ENCODE data around the gene SPAG7.

Gene SPAG7

GRCh38 chr17:4971826-4972225 is 4.2 kb upstream of the SPAG7 start:
- H3K36me3 ChIP-seq (ENCODE audit: insufficient read depth, low read length) = peaks cover 54% of the 10 kb centered on the region; the same call in 1 of the 2 replicates

GRCh38 chr17:4970273-4970672 is 2.7 kb upstream of the SPAG7 start:
- Histone ChIP-seq H3K27ac (ENCODE audit: low read depth, low read length, poor library complexity, severe bottlenecking) (no peak overlapping the region), H3K4me2 (ENCODE audit: low read length) (no peak overlapping the region), H3F3A (ENCODE audit: insufficient read depth, low read length) (no peaks in the 10 kb centered on the region), H3K79me2 (ENCODE audit: insufficient read depth, low read length) (0 out of 2 replicates have a peak, but pooled peaks cover 3% of the 10 kb centered on the region), H4K20me1 (ENCODE audit: insufficient read depth, low read length) (no peaks in the 10 kb centered on the region), H3K27me3 (ENCODE audit: insufficient read depth, low read length) (no peaks in the 10 kb centered on the region), H3K9ac (ENCODE audit: low read length) (no peak overlapping the region), H3K4me3 (ENCODE audit: low read depth, low read length, poor library complexity, severe bottlenecking) (no peak overlapping the region), H2AFZ (ENCODE audit: low read length) (no peak overlapping the region), H3K36me3 (ENCODE audit: insufficient read depth, low read length) (peaks cover 58% of the 10 kb centered on the region; the same call in 1 of the 2 replicates), H3K9me3 (ENCODE audit: low read length) (no peaks in the 10 kb centered on the region), H3K9me2 (ENCODE audit: low read depth, low read length) (no peaks in the 10 kb centered on the region), H3K4me1 (ENCODE audit: insufficient read depth, low read length, severe bottlenecking) (peaks cover 25% of the 10 kb centered on the region)
- TF ChIP-seq CTCF (IDR thresholded peaks at IDR 0.05; ENCODE audit: low read length) (no peak), EZH2 (IDR thresholded peaks at IDR 0.05; ENCODE audit: borderline replicate concordance, low read length) (no peak)

More at GRCh38 chr17:4971826-4972225, 4.2 kb upstream of the SPAG7 start:
- no peaks in the 10 kb centered on the region for H3K79me2 ChIP-seq (ENCODE audit: insufficient read depth, low read length)
- no peak overlapping the region for H3K9ac ChIP-seq (ENCODE audit: low read length)
- H4K20me1 ChIP-seq (ENCODE audit: insufficient read depth, low read length) = no peaks in the 10 kb centered on the region
- H3F3A ChIP-seq (ENCODE audit: insufficient read depth, low read length) = no peaks in the 10 kb centered on the region
- no peak overlapping the region for H3K4me2 ChIP-seq (ENCODE audit: low read length)
- no peak overlapping the region for H3K4me3 ChIP-seq (ENCODE audit: low read depth, low read length, poor library complexity, severe bottlenecking)
- no peak for TF ChIP-seq EZH2 (IDR thresholded peaks at IDR 0.05; ENCODE audit: borderline replicate concordance, low read length)
- TF ChIP-seq CTCF (IDR thresholded peaks at IDR 0.05; ENCODE audit: low read length) = no peak
- peaks cover 16% of the 10 kb centered on the region for H3K4me1 ChIP-seq (ENCODE audit: insufficient read depth, low read length, severe bottlenecking)
- H3K9me2 ChIP-seq (ENCODE audit: low read depth, low read length) = no peaks in the 10 kb centered on the region
- no peak overlapping the region for H3K27ac ChIP-seq (ENCODE audit: low read depth, low read length, poor library complexity, severe bottlenecking)
- H2AFZ ChIP-seq (ENCODE audit: low read length) = no peak overlapping the region
- H3K9me3 ChIP-seq (ENCODE audit: low read length) = no peaks in the 10 kb centered on the region
- H3K27me3 ChIP-seq (ENCODE audit: insufficient read depth, low read length) = no peaks in the 10 kb centered on the region

GRCh38 chr17:4969551-4970173 is 2.0 kb upstream of the SPAG7 start:
- no peak overlapping the region for H3K4me3 ChIP-seq (ENCODE audit: low read depth, low read length, poor library complexity, severe bottlenecking)
- no peak overlapping the region for H3K9ac ChIP-seq (ENCODE audit: low read length)
- H3K27ac ChIP-seq (ENCODE audit: low read depth, low read length, poor library complexity, severe bottlenecking) = no peak overlapping the region
- H3K9me3 ChIP-seq (ENCODE audit: low read length) = no peaks in the 10 kb centered on the region
- peaks cover 61% of the 10 kb centered on the region; the same call in 1 of the 2 replicates for H3K36me3 ChIP-seq (ENCODE audit: insufficient read depth, low read length)
- H3K4me1 ChIP-seq (ENCODE audit: insufficient read depth, low read length, severe bottlenecking) = peaks cover 25% of the 10 kb centered on the region
- H3F3A ChIP-seq (ENCODE audit: insufficient read depth, low read length) = no peaks in the 10 kb centered on the region
- TF ChIP-seq EZH2 (IDR thresholded peaks at IDR 0.05; ENCODE audit: borderline replicate concordance, low read length) = no peak
- TF ChIP-seq CTCF (IDR thresholded peaks at IDR 0.05; ENCODE audit: low read length) = no peak
- H2AFZ ChIP-seq (ENCODE audit: low read length) = no peak overlapping the region
- H3K79me2 ChIP-seq (ENCODE audit: insufficient read depth, low read length) = 0 out of 2 replicates have a peak, but pooled peaks cover 3% of the 10 kb centered on the region
- no peaks in the 10 kb centered on the region for H3K9me2 ChIP-seq (ENCODE audit: low read depth, low read length)
- no peaks in the 10 kb centered on the region for H4K20me1 ChIP-seq (ENCODE audit: insufficient read depth, low read length)
- H3K27me3 ChIP-seq (ENCODE audit: insufficient read depth, low read length) = no peaks in the 10 kb centered on the region
- H3K4me2 ChIP-seq (ENCODE audit: low read length) = no peak overlapping the region

Measured in OCI-LY1 (cell line).